TTC549 (cell line): ENCODE results near the gene SMAD7.

ENCODE experiments used
- FAIRE-seq: peaks from 2 replicates; lab custom pipeline; 2012; peaks lifted over from hg19 to GRCh38; lab: Jason Lieb, UNC

SMAD7 gene

DNA sequence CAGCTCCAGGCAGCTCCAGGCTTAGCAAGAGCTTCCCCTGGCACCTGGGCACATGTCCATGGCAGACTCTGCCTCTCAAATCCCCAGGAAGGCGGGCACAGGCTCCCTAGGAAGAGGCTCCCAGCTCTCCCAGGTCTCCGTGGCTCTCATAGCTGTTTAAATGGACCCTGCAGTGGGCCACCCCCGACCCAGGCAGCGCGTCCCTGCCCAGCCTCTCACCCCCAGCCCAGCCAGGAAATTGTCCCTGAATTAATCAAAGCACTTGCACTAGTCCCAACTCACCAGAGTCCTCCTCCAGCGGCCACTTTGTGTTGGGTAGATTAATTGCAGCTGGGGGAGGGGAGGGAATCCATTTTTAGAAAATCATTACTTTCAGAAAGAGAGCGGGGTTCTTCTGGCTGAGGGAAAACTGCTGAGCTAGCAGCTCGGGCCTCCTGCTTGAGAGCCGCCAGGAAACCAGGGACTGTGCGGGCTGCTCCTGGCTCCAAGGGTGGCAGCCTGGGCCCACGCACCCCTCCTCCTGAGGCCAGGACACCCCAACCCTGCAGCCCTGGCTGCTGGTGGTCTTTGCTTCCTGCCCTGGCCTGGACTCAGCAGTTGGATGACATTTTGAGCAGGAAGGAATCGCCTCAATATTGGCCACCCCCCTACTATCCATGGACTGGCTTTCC is 36.0 kb downstream of the SMAD7 start:
- no peak for FAIRE-seq

DNA sequence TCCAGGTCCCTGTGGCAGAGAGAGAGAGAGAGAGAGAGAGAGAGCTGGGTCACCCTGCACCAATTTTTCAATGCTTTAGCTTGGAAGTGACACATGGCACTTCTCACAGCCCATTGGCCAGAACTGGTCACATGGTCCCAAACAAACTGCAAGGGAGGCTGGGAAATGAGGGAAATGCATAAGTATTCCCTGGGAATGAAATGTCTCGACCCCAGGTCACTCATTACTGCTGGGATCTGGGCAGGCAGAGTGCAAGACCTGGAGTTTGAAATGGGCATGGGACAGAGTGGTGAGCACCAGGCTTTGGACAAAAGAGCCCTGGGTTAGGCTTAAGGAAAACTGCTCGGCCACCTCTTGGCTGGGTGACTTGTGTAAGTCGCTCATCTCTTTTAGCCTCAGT is 37.0 kb downstream of the SMAD7 start:
- FAIRE-seq, result no peak

DNA sequence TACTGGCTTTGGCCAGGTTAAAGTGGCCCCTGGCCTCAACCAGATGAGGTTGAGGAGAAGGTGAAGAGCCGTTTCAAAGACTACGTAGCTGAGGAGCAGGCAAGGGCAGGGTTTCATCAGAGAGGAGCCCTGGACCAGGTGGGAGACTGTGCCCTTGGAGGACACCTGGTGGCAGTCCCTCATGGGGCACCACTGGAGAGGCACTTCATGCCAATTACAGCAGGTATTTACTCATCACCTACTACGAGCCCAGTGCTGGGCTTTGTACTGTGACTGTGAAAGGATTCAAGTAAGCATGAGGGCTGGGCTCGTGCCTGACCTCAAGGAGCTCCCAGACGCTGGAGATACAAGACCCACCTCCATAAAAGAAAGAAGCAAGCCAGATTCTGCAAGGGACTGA is 37.6 kb downstream of the SMAD7 start:
- FAIRE-seq, result no peak

DNA sequence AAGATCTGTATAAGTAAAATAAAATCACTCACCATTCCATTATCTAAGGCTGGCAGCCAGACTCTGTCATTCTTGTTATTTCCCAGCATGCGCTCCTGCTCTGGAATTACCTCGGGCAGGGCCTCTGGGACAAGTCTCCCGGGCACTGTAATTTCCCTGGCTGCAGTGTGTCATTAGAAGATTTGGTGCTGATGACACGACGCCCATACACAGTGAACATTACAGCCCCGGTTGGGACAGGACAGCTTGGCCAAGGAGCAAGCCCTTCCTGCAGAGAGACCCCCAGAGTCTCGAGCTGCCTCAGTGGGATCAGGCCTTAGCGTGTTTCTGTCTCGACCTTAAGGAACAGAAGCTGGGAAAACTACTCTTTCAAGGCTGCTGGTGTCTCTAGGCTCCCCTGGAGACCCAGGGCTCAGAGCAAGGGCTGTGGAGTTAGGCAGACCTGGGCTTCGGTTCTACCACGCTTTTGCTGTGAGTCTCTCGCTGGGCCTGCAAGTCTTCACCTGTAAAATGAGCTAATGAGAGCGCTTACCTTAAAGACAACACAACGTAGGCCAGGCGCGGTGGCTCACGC is 39.7 kb downstream of the SMAD7 start:
- FAIRE-seq, result no peak

DNA sequence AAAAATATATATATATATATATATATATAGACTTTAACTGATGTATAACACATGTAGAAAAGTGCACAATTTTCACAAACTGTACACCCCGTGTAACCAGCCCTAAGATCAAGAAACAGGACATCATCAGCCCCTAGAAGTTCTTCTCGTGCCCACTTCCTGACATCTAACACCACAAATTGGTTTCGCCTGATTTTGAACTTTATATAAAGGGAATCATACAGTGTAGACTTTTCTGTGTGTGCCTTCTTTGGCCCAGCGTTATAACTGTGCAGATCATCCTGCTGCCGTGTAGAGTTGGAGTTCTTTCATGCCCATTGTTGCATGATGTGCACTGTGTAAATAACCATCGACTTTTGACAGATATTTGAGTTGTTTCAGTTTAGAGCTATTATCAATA is 41.0 kb downstream of the SMAD7 start:
- no peak for FAIRE-seq

DNA sequence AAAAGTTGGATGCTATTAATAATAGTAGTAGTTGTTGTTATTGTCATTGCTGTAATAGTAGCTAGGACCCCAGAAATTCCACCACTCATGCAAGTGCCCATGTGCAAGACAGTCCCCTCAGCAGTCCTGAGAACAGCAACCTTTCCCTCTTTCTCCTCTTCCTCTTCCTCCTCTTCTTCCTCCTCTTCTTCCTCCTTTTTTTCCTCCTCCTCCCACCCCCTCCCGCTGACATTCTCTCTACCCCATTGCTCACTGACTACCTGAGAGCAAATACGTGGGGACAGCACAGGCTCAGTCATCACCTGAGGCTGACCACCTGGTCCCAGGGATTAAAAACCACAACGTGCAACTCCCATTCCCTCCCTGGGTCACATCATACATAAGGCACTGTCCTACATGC is 41.8 kb downstream of the SMAD7 start:
- no peak for FAIRE-seq

DNA sequence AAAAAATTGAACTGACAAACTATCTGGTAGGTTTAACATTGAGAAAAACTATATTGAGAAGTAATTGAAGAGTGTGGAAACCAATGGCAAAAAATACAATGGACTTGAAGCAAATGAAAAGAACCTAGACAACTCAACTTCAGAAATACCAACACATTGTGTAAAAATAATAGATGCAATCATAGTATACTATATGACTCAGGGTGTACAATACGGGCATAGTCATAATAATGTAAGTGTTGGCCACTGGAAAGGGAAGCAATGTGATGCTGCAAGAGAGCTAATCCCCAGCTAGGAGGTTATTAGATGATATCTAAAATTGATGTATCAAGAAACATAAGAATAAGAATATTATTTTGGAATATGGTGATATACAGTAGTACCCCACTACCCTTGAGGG is 45.3 kb downstream of the SMAD7 start:
- no peak for FAIRE-seq

DNA sequence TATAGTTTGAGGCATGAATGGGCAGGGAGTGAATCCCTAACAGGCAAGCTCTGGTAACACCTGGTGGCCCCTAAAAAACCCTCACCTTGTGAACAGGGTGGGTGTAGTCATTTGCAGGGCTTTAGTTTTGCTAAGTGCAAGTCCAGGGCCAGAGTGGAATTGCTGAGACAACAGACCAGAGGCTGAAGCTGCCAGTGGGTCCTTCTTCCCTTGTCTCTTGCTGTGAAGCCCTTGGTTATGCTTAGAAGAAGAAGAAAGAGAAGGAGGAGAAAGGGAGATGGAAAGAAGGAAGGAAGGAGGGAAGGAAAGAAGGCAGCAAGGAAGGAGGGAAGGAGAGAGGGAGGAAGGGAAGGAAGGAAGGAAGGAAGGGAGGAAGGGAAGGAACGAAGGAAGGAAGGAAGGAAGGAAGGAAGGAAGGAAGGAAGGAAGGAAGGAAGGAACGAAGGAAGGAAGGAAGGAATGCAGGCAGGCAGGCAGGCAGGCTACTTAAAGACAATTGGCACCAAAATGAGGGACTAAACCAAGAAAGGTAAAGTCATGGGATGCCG is 45.8 kb downstream of the SMAD7 start:
- FAIRE-seq, result no peak

DNA sequence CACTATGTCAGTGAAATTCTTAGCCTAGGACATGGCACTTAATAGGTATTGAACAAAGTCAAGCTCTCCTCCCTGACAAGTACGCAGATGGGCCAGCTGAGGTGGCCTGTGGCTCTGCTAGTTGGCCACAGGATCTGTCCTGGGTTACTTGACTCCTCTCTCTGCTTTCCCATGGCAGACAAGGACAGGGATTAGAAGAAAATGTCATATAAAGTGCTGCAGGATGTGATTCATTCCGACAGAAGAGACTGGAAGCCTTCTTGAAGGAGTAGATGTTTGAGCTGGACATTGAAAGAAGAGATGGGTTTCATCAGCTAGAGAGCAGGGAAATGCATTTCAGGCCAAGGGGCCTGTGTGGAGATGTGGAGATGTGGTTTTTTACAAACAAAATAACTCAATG is 46.7 kb downstream of the SMAD7 start:
- FAIRE-seq, result no peak

DNA sequence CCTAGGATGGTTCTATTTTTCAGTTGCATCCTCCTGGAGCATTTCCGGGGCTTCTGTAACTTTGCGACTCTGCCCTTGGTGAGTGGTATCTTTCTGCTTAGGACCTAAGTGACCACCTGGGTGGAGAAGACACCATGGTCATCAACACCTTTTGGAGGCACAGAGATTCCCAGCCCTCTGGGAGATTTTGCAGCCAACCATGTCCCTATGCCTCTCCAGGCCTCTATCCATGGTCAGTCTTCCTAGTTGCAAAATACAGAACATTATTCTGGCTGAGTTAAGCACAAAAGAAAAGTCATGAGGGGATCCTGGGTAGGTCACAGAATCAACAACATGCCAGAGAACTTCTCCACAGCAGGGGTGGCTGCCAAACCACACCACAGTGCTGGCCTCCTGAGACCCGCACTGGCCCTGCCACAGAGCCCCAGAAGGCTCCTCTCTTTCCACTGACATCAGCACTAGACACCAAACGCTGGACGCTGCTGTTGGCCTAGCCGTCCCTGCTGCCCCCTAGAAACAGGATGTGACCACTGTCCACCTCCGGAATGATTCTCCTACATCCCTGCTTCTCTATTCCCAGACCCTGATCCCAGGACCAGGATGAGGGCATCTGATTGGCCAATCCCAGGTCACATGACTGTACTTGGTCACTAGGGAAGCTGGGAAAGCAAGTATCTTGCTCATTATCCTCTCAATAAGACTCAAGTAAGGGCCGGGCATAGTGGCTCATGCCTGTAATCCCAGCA is 47.7 kb downstream of the SMAD7 start:
- FAIRE-seq, result no peak

DNA sequence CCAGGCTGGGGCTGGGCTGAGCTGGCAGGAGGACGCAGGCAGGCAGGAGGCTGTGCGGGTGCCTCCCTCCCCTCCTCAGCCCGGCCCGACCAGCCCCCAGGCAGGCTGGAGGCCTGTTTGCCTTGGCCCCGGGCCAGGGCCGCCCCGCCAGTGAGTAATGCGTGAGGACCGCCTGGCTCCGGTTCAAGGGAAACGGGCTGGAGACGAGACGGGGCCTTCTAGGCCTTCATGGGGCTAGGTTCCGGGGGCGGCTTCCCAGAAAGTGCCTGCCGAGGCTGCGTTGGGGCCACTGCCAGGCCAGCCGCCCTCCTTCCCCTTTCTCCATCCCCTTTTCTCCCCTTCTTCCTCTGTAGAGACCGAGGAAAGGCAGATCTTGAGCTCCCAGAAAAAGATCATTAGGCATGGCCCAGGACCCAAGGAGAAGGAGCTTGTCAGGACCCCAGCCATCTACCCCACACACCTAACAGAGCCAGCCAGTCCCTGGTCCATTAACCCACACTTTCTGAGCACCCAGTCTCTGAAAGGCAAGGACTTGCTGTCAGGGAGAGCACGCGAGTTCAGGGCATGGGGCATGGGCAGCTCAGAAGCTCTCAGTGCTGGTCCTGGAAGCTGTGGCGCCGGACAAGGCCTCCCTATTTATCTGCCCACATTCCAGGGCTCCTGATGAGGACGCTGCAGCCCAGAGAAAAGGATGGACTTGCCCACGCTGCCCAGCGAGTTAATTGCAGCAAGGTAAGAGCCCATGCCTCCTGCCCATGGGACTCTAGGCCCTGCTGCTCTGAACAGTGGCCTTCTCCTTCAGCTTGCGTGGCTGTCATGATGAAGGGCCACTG is 48.5 kb downstream of the SMAD7 start:
- FAIRE-seq, result no peak

DNA sequence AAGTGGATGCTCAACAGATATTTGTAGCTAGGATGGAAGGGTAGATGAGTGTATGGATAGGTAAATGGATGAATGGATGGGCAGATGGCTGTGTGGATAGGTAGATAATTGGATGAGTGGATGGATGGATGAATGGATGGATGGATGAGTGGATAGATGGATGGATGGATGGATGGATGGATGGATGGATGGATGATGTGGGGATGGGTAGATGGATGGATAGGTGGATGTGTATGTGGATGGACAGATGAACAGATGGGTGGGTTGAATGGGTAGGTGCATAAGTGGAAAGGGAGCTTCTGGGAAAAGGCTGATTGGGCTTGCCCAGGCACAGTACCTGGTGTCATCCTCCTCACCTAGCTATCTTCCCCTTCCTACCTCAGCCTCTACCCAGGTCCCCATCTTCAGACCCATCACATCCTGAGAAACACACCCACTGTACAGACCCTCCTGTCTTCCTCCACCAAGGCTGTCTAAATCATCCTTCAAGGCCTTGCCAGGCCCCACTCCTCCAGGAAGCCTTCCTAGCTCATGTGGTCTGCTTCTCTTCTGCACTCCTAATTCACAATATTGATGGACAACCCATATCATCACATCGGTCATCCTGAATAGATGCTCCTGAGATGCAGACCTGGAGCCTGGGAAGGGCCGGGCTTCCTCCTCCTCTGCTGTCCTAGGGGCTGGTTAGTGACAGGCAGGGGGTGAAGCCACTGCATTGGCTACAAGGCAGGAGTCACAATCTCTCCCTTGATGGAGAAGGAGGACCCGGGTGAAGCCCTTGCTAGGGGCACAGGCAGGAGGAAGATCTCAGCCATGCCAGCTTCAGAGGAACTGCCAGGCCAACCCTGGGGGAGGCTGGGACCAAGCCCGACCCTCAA is 49.4 kb downstream of the SMAD7 start:
- no peak for FAIRE-seq

DNA sequence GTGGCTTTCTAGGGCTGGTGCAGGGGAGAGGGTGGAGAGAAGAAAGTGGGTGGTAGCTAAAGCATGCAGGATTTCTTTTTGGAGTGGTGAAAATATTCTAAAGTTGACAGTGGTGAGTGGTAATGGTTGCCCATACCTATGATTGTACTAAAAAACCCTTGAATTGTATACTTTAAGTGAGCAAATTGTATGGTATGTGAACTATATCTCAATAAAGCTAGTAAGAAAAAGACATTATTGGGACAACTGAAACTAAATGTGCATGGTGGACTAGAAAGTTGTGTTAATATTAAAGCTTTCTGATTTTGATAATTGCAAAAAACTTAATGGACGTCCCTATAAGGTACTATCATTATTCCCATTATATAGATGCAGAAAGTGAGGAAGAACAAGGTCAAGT is 50.3 kb downstream of the SMAD7 start:
- no peak for FAIRE-seq

DNA sequence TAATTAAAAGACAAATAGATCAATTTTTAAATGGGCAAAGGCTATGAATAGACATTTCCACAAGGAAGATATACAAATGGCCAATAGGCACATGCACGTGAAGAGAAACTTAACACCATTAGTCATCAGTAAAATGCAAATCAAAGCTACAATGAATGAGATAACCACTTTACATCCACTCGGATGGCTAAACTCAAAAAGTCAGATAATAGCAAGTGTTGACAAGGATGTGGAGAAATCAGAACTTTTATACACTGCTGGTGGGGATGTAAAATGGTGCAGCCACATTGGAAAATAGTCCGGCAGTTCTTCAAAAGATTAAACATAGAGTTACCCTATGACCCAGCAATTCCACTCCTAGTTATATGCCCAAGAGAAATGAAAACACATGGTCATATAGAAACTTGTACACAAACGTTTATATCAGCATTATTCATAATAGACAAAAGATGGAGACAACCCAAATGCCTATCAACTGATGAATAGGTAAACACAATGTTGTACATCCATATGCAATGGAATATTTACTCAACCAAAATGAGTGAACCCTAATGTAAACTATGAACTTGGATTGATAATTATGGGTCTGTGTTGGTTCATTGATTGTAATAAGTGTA is 51.1 kb downstream of the SMAD7 start:
- no peak for FAIRE-seq

DNA sequence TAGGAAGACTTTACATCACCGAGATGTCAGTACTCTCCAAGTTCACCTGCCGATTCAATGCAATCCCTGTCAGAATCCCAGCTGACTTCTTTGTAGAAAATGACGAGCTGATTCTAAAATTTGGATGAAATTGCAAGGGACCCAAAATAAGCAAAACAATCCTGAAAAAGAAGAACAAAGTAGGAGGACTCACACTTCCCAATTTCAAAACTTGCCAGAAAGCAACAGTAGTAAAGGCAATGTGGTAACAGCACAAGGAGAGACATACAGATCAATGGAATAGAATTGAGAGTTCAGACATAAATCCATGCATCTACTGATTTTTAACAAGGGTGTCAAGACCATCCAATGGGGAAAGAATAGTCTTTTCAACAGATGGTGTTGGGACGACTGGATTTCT is 52.2 kb downstream of the SMAD7 start:
- no peak for FAIRE-seq

DNA sequence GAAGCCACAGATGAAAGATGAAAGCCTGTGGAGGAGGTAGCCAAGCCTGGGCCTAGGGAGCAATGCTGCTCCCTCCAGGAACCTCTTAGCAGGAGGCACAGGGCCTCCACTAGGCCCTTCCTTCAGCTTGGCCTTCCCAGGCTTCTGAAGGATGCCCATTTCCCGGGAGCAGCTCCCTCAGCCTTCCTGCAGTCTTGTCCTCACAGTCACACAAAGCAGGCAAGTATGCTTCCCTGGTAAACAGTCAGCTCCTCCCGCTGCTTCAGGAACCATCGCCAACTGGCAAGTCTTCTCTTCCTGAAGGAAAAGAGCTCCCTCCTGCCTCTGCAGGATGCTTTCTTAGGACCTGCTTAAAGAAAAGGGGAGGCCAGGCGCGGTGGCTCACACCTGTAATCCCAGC is 53.2 kb downstream of the SMAD7 start:
- FAIRE-seq, result no peak

DNA sequence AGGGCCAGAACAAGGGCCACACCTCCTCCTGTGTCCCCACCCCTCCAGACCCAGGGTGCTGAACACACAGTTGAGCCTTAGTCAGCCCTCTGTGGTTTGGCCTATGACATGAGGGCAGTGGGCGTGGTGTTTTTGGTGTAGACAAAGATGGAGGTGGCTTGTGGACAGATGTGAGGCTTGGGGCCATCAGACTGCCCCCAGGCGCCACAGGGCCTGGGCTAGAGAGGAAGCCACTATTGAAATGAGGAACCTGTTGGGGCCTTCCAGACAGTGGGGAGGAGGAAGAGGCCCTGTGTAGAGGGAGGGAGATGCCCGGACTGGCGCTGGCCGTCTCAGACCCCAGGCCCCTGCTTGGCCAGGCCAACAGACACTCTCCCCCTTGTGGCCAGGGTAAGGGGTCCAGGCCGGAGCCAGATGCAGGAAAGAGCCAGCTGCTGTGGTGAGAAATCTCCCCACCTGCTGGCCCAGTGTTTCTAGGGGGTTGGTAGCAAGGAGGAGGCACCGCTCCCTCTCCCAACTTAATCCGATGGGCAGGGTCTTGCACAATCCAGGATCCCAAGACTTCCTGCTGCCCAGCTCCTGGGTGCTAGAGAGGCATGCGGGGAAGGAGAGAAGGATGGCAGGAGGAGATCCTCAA is 53.8 kb downstream of the SMAD7 start:
- no peak for FAIRE-seq

DNA sequence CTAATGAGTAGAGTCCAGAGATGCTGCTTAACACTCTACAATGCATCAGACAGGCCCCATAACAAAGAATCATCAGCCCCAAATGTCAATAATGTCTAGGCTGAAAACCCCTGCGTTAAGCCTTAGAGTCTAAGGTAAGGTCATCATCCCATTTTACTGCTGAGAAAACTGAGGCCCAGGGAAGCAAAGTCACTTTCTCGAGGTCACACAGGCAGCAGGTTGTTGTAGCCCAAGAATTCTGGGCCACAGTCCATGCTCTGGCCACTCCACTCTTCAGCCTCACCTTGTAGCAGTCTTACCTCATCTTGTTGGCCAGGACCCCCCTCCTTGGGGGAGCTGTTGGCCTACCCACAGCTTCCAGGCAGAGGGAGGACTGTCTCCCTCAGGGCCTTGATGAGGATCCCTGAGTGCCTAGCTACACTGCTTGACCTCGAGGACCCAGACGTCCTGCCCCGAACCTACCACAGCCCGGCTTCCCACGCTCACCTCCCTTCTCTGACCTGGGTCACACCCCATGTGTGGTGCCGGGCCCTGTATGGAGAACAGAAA is 54.4 kb downstream of the SMAD7 start:
- no peak for FAIRE-seq

DNA sequence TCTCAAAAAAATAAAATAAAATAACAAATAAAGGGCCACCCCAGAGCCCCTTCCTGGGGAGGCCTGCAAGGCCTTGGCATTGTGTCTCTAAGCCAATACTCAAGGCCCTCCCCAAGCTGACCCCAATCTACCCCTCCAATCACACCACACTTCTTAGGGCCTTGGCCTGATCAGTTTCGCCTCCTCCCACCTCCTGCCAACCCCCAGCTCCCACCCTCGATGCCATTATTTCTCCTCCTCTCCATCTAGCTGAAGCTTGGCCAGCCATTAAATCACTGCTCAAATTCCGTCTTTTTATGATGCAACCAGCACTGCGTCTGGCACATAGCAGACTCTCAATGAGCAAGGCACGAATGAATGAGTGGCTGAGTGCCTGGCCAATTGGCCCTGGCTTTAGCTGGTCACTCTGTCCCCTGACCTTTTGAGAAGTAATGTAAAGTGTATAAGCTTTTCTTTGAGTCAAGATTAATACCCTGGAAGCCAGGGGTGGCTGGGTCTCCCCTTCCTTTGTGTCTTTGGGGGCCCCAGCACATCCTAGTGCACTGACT is 55.9 kb downstream of the SMAD7 start:
- no peak for FAIRE-seq
